Keratinocyte (primary cell): Measurements from ENCODE around the gene FOXP3.

Experiments
- CTCF ChIP-seq, 3 experiments: IDR thresholded peaks in 1 of 3; conservative IDR thresholded peaks in 1 of 3; optimal IDR thresholded peaks in 1 of 3; 2 replicates in 2 of 3; 3 replicates in 1 of 3; pipeline versions ENCODE3 to v1.5.1; 2011; ENCODE audit warnings: low read length in 3 of 3, mild to moderate bottlenecking in 3 of 3, moderate library complexity in 2 of 3, control low read depth in 1 of 3, inconsistent platforms in 1 of 3; ENCODE audit not compliant: insufficient read depth in 2 of 3; ENCODE audit errors: extremely low read depth in 1 of 3
- EZH2 ChIP-seq: IDR thresholded peaks from one replicate; pipeline ENCODE4 v1.6.1; 2012; ENCODE audit warnings: inconsistent platforms, mild to moderate bottlenecking, low read length, moderate library complexity

GRCh38 chrX:49212209-49212608 lies 52.3 kb downstream of the FOXP3 start:
- TF ChIP-seq CTCF (optimal IDR thresholded peaks at IDR 0.05 in 1 of 3, IDR thresholded peaks at IDR 0.05 in 1 of 3, conservative IDR thresholded peaks at IDR 0.05 in 1 of 3; ENCODE audit: extremely low read depth in 1 of 3, insufficient read depth in 2 of 3, low read length in 3 of 3), result no peak
- TF ChIP-seq EZH2, result no peak
